Astrocyte (in vitro differentiated cells and primary cell): ENCODE measurements around the gene IQGAP3. TPM values are rescaled to one million over a fixed set of nuclear protein-coding genes. Genes with fewer than 3 reads are reported as not detected.

Experiments used
- DNase-seq: peaks from one replicate; pipeline ENCODE4 v3.0.0-alpha.2; 2010; ENCODE audit warnings: low read depth
- FAIRE-seq: peaks from 2 replicates; lab custom pipeline; 2011; peaks lifted over from hg19 to GRCh38; lab: Jason Lieb, UNC
- H2AFZ ChIP-seq: 2 replicates; pipeline ENCODE4 v1.6.0; 2012; ENCODE audit warnings: low read depth, low read length, inconsistent platforms
- H3K27ac ChIP-seq: 2 replicates; pipeline ENCODE4 v1.5.1; 2011; ENCODE audit warnings: low read depth, low read length, inconsistent platforms
- H3K27me3 ChIP-seq: 2 replicates; pipeline ENCODE4 v1.6.0; 2011; ENCODE audit warnings: low read length, inconsistent platforms; ENCODE audit not compliant: insufficient read depth
- H3K36me3 ChIP-seq: 2 replicates; pipeline ENCODE4 v1.5.1; 2011; ENCODE audit warnings: low read length, inconsistent platforms; ENCODE audit not compliant: insufficient read depth
- H3K4me1 ChIP-seq: 2 replicates; pipeline ENCODE4 v1.5.1; 2011; ENCODE audit warnings: low read length, inconsistent platforms; ENCODE audit not compliant: insufficient read depth
- H3K4me2 ChIP-seq: 2 replicates; pipeline ENCODE4 v1.6.0; 2012; ENCODE audit warnings: low read length, inconsistent platforms
- H3K4me3 ChIP-seq: 2 replicates; pipeline ENCODE4 v1.5.1; 2011; ENCODE audit warnings: low read depth, mild to moderate bottlenecking, low read length, inconsistent platforms; ENCODE audit not compliant: insufficient read depth
- H3K79me2 ChIP-seq: 2 replicates; pipeline ENCODE4 v1.6.0; 2012; ENCODE audit warnings: mild to moderate bottlenecking, low read length, inconsistent platforms; ENCODE audit not compliant: insufficient read depth
- H3K9ac ChIP-seq: 2 replicates; pipeline ENCODE4 v1.6.0; 2012; ENCODE audit warnings: mild to moderate bottlenecking, low read length, inconsistent platforms
- H3K9me3 ChIP-seq: 2 replicates; pipeline ENCODE4 v1.5.1; 2012; ENCODE audit warnings: low read depth, mild to moderate bottlenecking, low read length, inconsistent platforms; ENCODE audit not compliant: insufficient read depth
- H4K20me1 ChIP-seq: 2 replicates; pipeline ENCODE4 v1.6.0; 2012; ENCODE audit warnings: low read length, inconsistent platforms; ENCODE audit not compliant: insufficient read depth
- H3K27ac Mint-ChIP-seq: one replicate; pipeline ENCODE4 v1.8.0; 2021; ENCODE audit warnings: mild to moderate bottlenecking, mixed read lengths; ENCODE audit not compliant: unreplicated experiment
- H3K27me3 Mint-ChIP-seq: one replicate; pipeline ENCODE4 v1.8.0; 2021; ENCODE audit warnings: low read depth, mixed read lengths; ENCODE audit not compliant: unreplicated experiment
- H3K36me3 Mint-ChIP-seq: one replicate; pipeline ENCODE4 v1.8.0; 2021; ENCODE audit warnings: low read depth, mixed read lengths; ENCODE audit not compliant: unreplicated experiment
- H3K4me1 Mint-ChIP-seq: one replicate; pipeline ENCODE4 v1.8.0; 2021; ENCODE audit warnings: low read depth, mixed read lengths; ENCODE audit not compliant: unreplicated experiment
- H3K4me3 Mint-ChIP-seq: one replicate; pipeline ENCODE4 v1.8.0; 2021; ENCODE audit warnings: mild to moderate bottlenecking, moderate library complexity, mixed read lengths; ENCODE audit not compliant: unreplicated experiment
- H3K9me3 Mint-ChIP-seq: one replicate; pipeline ENCODE4 v1.8.0; 2021; ENCODE audit warnings: mild to moderate bottlenecking, mixed read lengths; ENCODE audit not compliant: unreplicated experiment
- CTCF ChIP-seq: IDR thresholded peaks from 2 replicates; pipeline ENCODE4 v1.5.1; 2011; ENCODE audit warnings: low read depth, mild to moderate bottlenecking, inconsistent platforms, low read length, moderate library complexity; ENCODE audit not compliant: insufficient read depth
- EZH2 ChIP-seq: IDR thresholded peaks from 2 replicates; pipeline ENCODE4 v1.6.1; 2012; ENCODE audit warnings: mild to moderate bottlenecking, low read length, inconsistent platforms; ENCODE audit not compliant: insufficient read depth
- total RNA-seq: library from RNA; stranded (reverse); gene quantifications from 2 replicates; pipeline ENCODE4 v1.2.1, GENCODE V29; 2021

IQGAP3 gene
- total RNA-seq, 1 donor from 2014 or later = 2.2 TPM

- no peaks in the 10 kb centered on the region for H3K79me2 ChIP-seq
- H3K27ac Mint-ChIP-seq = no peak overlapping the region
- no peak for DNase-seq
- H3K9ac ChIP-seq = no peak overlapping the region
- no peaks in the 10 kb centered on the region for H3K27me3 ChIP-seq
- H3K4me2 ChIP-seq = no peak overlapping the region
- H3K4me1 Mint-ChIP-seq = peaks cover 7% of the 10 kb centered on the region
- no peak overlapping the region for H3K27ac ChIP-seq
- no peaks in the 10 kb centered on the region for H4K20me1 ChIP-seq
- no peak overlapping the region for H3K4me3 ChIP-seq
- H3K27me3 Mint-ChIP-seq = peaks cover 2% of the 10 kb centered on the region
- TF ChIP-seq EZH2 (no peak), CTCF (no peak)
- no peak overlapping the region for H3K4me3 Mint-ChIP-seq
- no peaks in the 10 kb centered on the region for H3K4me1 ChIP-seq
- H2AFZ ChIP-seq = no peak overlapping the region
- H3K36me3 Mint-ChIP-seq = peaks cover 4% of the 10 kb centered on the region
- peaks cover 5% of the 10 kb centered on the region for H3K9me3 Mint-ChIP-seq
- FAIRE-seq = no peak
- H3K9me3 ChIP-seq = no peaks in the 10 kb centered on the region
- peaks cover 9% of the 10 kb centered on the region for H3K36me3 ChIP-seq
Observed at GRCh38 chr1:156524481-156524869, 47.9 kb downstream of the IQGAP3 start.

GRCh38 chr1:156523801-156524480 lies 48.4 kb downstream of the IQGAP3 start:
- TF ChIP-seq EZH2 = no peak
- TF ChIP-seq CTCF = no peak
- no peak overlapping the region for H3K4me2 ChIP-seq
- FAIRE-seq (no peak), DNase-seq (no peak)
- H3K79me2 ChIP-seq = no peaks in the 10 kb centered on the region
- Mint-ChIP-seq H3K36me3 (peaks cover 4% of the 10 kb centered on the region), H3K27ac (no peak overlapping the region), H3K4me1 (peaks cover 7% of the 10 kb centered on the region), H3K4me3 (no peak overlapping the region), H3K27me3 (peaks cover under 1% of the 10 kb centered on the region), H3K9me3 (peaks cover 5% of the 10 kb centered on the region)
- no peak overlapping the region for H3K27ac ChIP-seq
- no peaks in the 10 kb centered on the region for H3K9me3 ChIP-seq
- no peak overlapping the region for H3K4me3 ChIP-seq
- H3K9ac ChIP-seq = no peak overlapping the region
- peaks cover 8% of the 10 kb centered on the region for H3K36me3 ChIP-seq
- H2AFZ ChIP-seq = no peak overlapping the region
- H3K4me1 ChIP-seq = no peaks in the 10 kb centered on the region
- H4K20me1 ChIP-seq = no peaks in the 10 kb centered on the region
- no peaks in the 10 kb centered on the region for H3K27me3 ChIP-seq

GRCh38 chr1:156522443-156522970 lies 49.9 kb downstream of the IQGAP3 start:
- TF ChIP-seq EZH2 (no peak), CTCF (no peak)
- no peak overlapping the region for H3K27ac Mint-ChIP-seq

More at GRCh38 chr1:156522443-156522970, 49.9 kb downstream of the IQGAP3 start:
- no peaks in the 10 kb centered on the region for H3K9me3 Mint-ChIP-seq
- Histone ChIP-seq H3K9me3 (no peaks in the 10 kb centered on the region), H3K27me3 (no peaks in the 10 kb centered on the region), H3K4me2 (no peak overlapping the region), H3K27ac (no peak overlapping the region), H3K4me3 (no peak overlapping the region), H3K9ac (no peak overlapping the region), H3K4me1 (no peaks in the 10 kb centered on the region), H3K36me3 (peaks cover 2% of the 10 kb centered on the region), H4K20me1 (no peaks in the 10 kb centered on the region), H2AFZ (no peak overlapping the region), H3K79me2 (no peaks in the 10 kb centered on the region)
- H3K27me3 Mint-ChIP-seq = peaks cover 8% of the 10 kb centered on the region
- no peak for FAIRE-seq
- DNase-seq = no peak
- H3K36me3 Mint-ChIP-seq = no peaks in the 10 kb centered on the region
- H3K4me1 Mint-ChIP-seq = peaks cover 7% of the 10 kb centered on the region
- H3K4me3 Mint-ChIP-seq = no peak overlapping the region
